Measurements from ENCODE around the gene ADGRE2. TPM values are rescaled to one million over a fixed set of nuclear protein-coding genes. Genes with fewer than 3 reads are reported as not detected.
"Not testable (repeated sequence)": the region's sequence is repeated elsewhere in the genome, so short reads cannot be mapped to it uniquely, and the experiment has no call there.

The ADGRE2 gene
- total RNA-seq, 2 donors from 2014 or later = 1.2 to 4.7 TPM

GRCh38 chr19:14782626-14783409 lies 4.5 kb upstream of the ADGRE2 start:
- ATAC-seq (no peak), DNase-seq (ENCODE audit: low spot score in 2 of 2) (no peak)
- no peaks in the 10 kb centered on the region for H3K9me3 Mint-ChIP-seq
- no peaks in the 10 kb centered on the region for H3K36me3 Mint-ChIP-seq
- no peak overlapping the region for H3K27ac Mint-ChIP-seq

GRCh38 chr19:14781713-14782536 lies 3.6 kb upstream of the ADGRE2 start:
- not testable (repeated sequence) for ATAC-seq, H3K9me3 Mint-ChIP-seq

GRCh38 chr19:14780622-14781225 lies 2.4 kb upstream of the ADGRE2 start:
- not testable (repeated sequence) for H3K27ac Mint-ChIP-seq; H3K36me3 Mint-ChIP-seq; DNase-seq (ENCODE audit: low spot score in 2 of 2); ATAC-seq; H3K9me3 Mint-ChIP-seq

More at GRCh38 chr19:14781713-14782536, 3.6 kb upstream of the ADGRE2 start:
- not testable (repeated sequence) for H3K27ac Mint-ChIP-seq; DNase-seq (ENCODE audit: low spot score in 2 of 2); H3K36me3 Mint-ChIP-seq

- no peak for ATAC-seq
- Mint-ChIP-seq H3K36me3 (no peaks in the 10 kb centered on the region), H3K27ac (no peak overlapping the region), H3K9me3 (no peaks in the 10 kb centered on the region)
- DNase-seq (ENCODE audit: low spot score in 2 of 2) = no peak
These were observed 791 bp upstream of the ADGRE2 start for GRCh38 chr19:14779151-14779550.

GRCh38 chr19:14777645-14778044 lies 715 bp downstream of the ADGRE2 start:
- H3K9me3 Mint-ChIP-seq; H3K27ac Mint-ChIP-seq; DNase-seq (ENCODE audit: low spot score in 2 of 2); ATAC-seq; H3K36me3 Mint-ChIP-seq: not testable (repeated sequence)

- Mint-ChIP-seq H3K9me3 (no peaks in the 10 kb centered on the region), H3K27ac (peak overlapping the region in 1 of 2 donors; percentile 11), H3K36me3 (no peaks in the 10 kb centered on the region)
- no peak for DNase-seq (ENCODE audit: low spot score in 2 of 2)
- ATAC-seq = no peak
These were observed 2.3 kb downstream of the ADGRE2 start for GRCh38 chr19:14775869-14776586.

- not testable (repeated sequence) for H3K27ac Mint-ChIP-seq; ATAC-seq; H3K9me3 Mint-ChIP-seq; H3K36me3 Mint-ChIP-seq; DNase-seq (ENCODE audit: low spot score in 2 of 2)
These were observed 3.0 kb downstream of the ADGRE2 start for GRCh38 chr19:14775326-14775725.

GRCh38 chr19:14774373-14774772 lies 4.0 kb downstream of the ADGRE2 start:
- Mint-ChIP-seq H3K9me3 (no peaks in the 10 kb centered on the region), H3K27ac (no peak overlapping the region), H3K36me3 (no peaks in the 10 kb centered on the region)
- DNase-seq (ENCODE audit: low spot score in 2 of 2) (no peak), ATAC-seq (no peak)

- not testable (repeated sequence) for ATAC-seq; H3K36me3 Mint-ChIP-seq; DNase-seq (ENCODE audit: low spot score in 2 of 2); H3K27ac Mint-ChIP-seq; H3K9me3 Mint-ChIP-seq
These were observed 4.6 kb downstream of the ADGRE2 start for GRCh38 chr19:14773722-14774121.

- Mint-ChIP-seq H3K9me3 (no peaks in the 10 kb centered on the region), H3K27ac (no peak overlapping the region), H3K36me3 (no peaks in the 10 kb centered on the region)
- no peak for ATAC-seq
- no peak for DNase-seq (ENCODE audit: low spot score in 2 of 2)
These were observed 5.4 kb downstream of the ADGRE2 start for GRCh38 chr19:14772995-14773394.

GRCh38 chr19:14772467-14772866 lies 5.9 kb downstream of the ADGRE2 start:
- ATAC-seq = no peak
- Mint-ChIP-seq H3K36me3 (no peaks in the 10 kb centered on the region), H3K27ac (no peak overlapping the region), H3K9me3 (no peaks in the 10 kb centered on the region)
- no peak for DNase-seq (ENCODE audit: low spot score in 2 of 2)

- Mint-ChIP-seq H3K36me3 (no peaks in the 10 kb centered on the region), H3K27ac (no peak overlapping the region), H3K9me3 (no peaks in the 10 kb centered on the region)
- no peak for ATAC-seq
- peak in 1 of 2 donors; percentile 21 for DNase-seq (ENCODE audit: low spot score in 2 of 2)
These were observed 7.2 kb downstream of the ADGRE2 start for GRCh38 chr19:14770944-14771839.

GRCh38 chr19:14770136-14770535 lies 8.2 kb downstream of the ADGRE2 start:
- DNase-seq (ENCODE audit: low spot score in 2 of 2) (no peak), ATAC-seq (no peak)
- Mint-ChIP-seq H3K36me3 (no peaks in the 10 kb centered on the region), H3K27ac (no peak overlapping the region), H3K9me3 (no peaks in the 10 kb centered on the region)

GRCh38 chr19:14769201-14769600 lies 9.2 kb downstream of the ADGRE2 start:
- H3K27ac Mint-ChIP-seq = peak overlapping the region in 1 of 2 donors; percentile 33
- ATAC-seq = no peak
- no peaks in the 10 kb centered on the region for H3K9me3 Mint-ChIP-seq
- peak in 1 of 2 donors; percentile 14 for DNase-seq (ENCODE audit: low spot score in 2 of 2)
- no peaks in the 10 kb centered on the region for H3K36me3 Mint-ChIP-seq

- Mint-ChIP-seq H3K27ac (no peak overlapping the region), H3K36me3 (no peaks in the 10 kb centered on the region), H3K9me3 (peaks cover 0 to 3% of the 10 kb centered on the region in 2 donors)
- ATAC-seq (no peak), DNase-seq (ENCODE audit: low spot score in 2 of 2) (peak in 1 of 2 donors; percentile 44)
These were observed 10.4 kb downstream of the ADGRE2 start for GRCh38 chr19:14768001-14768400.
